SU-DHL-6 (cell line): ENCODE results near the gene BCAN.

Experiments used
- H2AFZ ChIP-seq: fragments of 200-600 bp; sonication (generic); 2 replicates; pipeline ENCODE4 v1.6.1; 2014; ENCODE audit warnings: low read depth, mild to moderate bottlenecking, moderate library complexity, mixed read lengths, antibody characterized with exemption, low read length; ENCODE audit not compliant: severe bottlenecking
- H3F3A ChIP-seq: fragments of 200-600 bp; shearing (Covaris generic); 2 replicates; pipeline ENCODE4 v1.6.0; 2016; ENCODE audit warnings: antibody characterized with exemption, mild to moderate bottlenecking; ENCODE audit not compliant: insufficient read depth
- H3K27ac ChIP-seq: fragments of 200-600 bp; sonication (generic); 2 replicates; pipeline ENCODE4 v1.5.1; 2016; ENCODE audit warnings: low read depth, mild to moderate bottlenecking, low read length, moderate library complexity, mixed read lengths
- H3K27me3 ChIP-seq: fragments of 200-600 bp; sonication (generic), shearing (Covaris generic); 2 replicates; pipeline ENCODE4 v1.6.0; 2014; ENCODE audit warnings: mild to moderate bottlenecking, low read length
- H3K36me3 ChIP-seq: fragments of 200-600 bp; sonication (generic); 2 replicates; pipeline ENCODE4 v1.6.1; 2014; ENCODE audit warnings: mild to moderate bottlenecking, low read length, mixed read lengths
- H3K4me2 ChIP-seq: fragments of 300-600, 200-600 bp; shearing (Covaris generic), sonication (generic); 2 replicates; pipeline ENCODE4 v1.6.0; 2014; ENCODE audit warnings: low read length, low read depth, mild to moderate bottlenecking; ENCODE audit not compliant: poor library complexity, severe bottlenecking
- H3K4me3 ChIP-seq: fragments of 200-600 bp; sonication (generic); 2 replicates; pipeline ENCODE4 v1.5.1; 2014; ENCODE audit warnings: antibody characterized with exemption, low read length, mild to moderate bottlenecking, mixed read lengths; ENCODE audit not compliant: insufficient read depth, poor library complexity, severe bottlenecking
- H3K79me2 ChIP-seq: fragments of 200-600 bp; sonication (generic); 2 replicates; pipeline ENCODE4 v1.6.1; 2014; ENCODE audit warnings: mild to moderate bottlenecking, low read length, moderate library complexity; ENCODE audit not compliant: insufficient read depth
- H3K9ac ChIP-seq: fragments of 200-600 bp; sonication (generic); 2 replicates; pipeline ENCODE4 v1.7.0; 2014; ENCODE audit warnings: mild to moderate bottlenecking, low read length
- H3K9me2 ChIP-seq: fragments of 200-600 bp; sonication (generic); replicated peaks from 2 replicates; pipeline ENCODE4 v1.6.1; 2014; ENCODE audit warnings: low read length; ENCODE audit not compliant: insufficient read depth
- H3K9me3 ChIP-seq: fragments of 200-600 bp; sonication (generic); 2 replicates; pipeline ENCODE4 v1.6.1; 2014; ENCODE audit warnings: low read length, mixed read lengths; ENCODE audit not compliant: insufficient read depth
- H4K20me1 ChIP-seq: fragments of 200-600 bp; sonication (generic); 2 replicates; pipeline ENCODE4 v1.6.1; 2014; ENCODE audit warnings: low read depth, mild to moderate bottlenecking, antibody characterized with exemption, low read length, moderate library complexity, mixed read lengths
- CTCF ChIP-seq: fragments of 200-600 bp; sonication (generic); IDR thresholded peaks from one replicate; pipeline ENCODE4 v1.5.1; 2017; ENCODE audit warnings: antibody characterized with exemption, mild to moderate bottlenecking, low read length, moderate library complexity; ENCODE audit not compliant: insufficient read depth, poor library complexity, severe bottlenecking
- EZH2phosphoT487 ChIP-seq: fragments of 200-600 bp; sonication (generic), shearing (Covaris generic); conservative IDR thresholded peaks from 2 replicates; pipeline ENCODE4 v1.6.1; 2018; ENCODE audit warnings: mild to moderate bottlenecking, antibody characterized with exemption, low read length, moderate library complexity, mixed read lengths

The BCAN gene

GRCh38 chr1:156682166-156682890 is 40.4 kb downstream of the BCAN start:
- Histone ChIP-seq H2AFZ (no peak overlapping the region), H3K9ac (no peak overlapping the region), H3K9me2 (no peaks in the 10 kb centered on the region), H3K4me2 (no peak overlapping the region), H3K79me2 (no peaks in the 10 kb centered on the region), H3K9me3 (no peaks in the 10 kb centered on the region), H3K27me3 (no peaks in the 10 kb centered on the region), H3K36me3 (no peaks in the 10 kb centered on the region), H3F3A (no peaks in the 10 kb centered on the region), H3K27ac (no peak overlapping the region), H4K20me1 (no peaks in the 10 kb centered on the region), H3K4me3 (no peak overlapping the region)
- TF ChIP-seq CTCF (no peak), EZH2phosphoT487 (no peak)

GRCh38 chr1:156684227-156684782 is 42.4 kb downstream of the BCAN start:
- Histone ChIP-seq H3K9ac (no peak overlapping the region), H3K9me3 (no peaks in the 10 kb centered on the region), H2AFZ (no peak overlapping the region), H3K79me2 (no peaks in the 10 kb centered on the region), H3K36me3 (no peaks in the 10 kb centered on the region), H3F3A (no peaks in the 10 kb centered on the region), H3K4me2 (no peak overlapping the region), H3K9me2 (no peaks in the 10 kb centered on the region), H3K4me3 (no peak overlapping the region), H4K20me1 (no peaks in the 10 kb centered on the region), H3K27ac (no peak overlapping the region), H3K27me3 (no peaks in the 10 kb centered on the region)
- TF ChIP-seq CTCF (no peak), EZH2phosphoT487 (no peak)

GRCh38 chr1:156689035-156689952 is 47.4 kb downstream of the BCAN start:
- H2AFZ ChIP-seq, result no peak overlapping the region
- H3K9ac ChIP-seq, result no peak overlapping the region
- no peak overlapping the region for H3K27ac ChIP-seq

More at GRCh38 chr1:156689035-156689952, 47.4 kb downstream of the BCAN start:
- Histone ChIP-seq H3K27me3 (no peaks in the 10 kb centered on the region), H3F3A (no peaks in the 10 kb centered on the region), H4K20me1 (no peaks in the 10 kb centered on the region), H3K4me3 (no peak overlapping the region), H3K9me3 (no peaks in the 10 kb centered on the region), H3K79me2 (no peaks in the 10 kb centered on the region), H3K36me3 (no peaks in the 10 kb centered on the region), H3K4me2 (peak overlapping the region; percentile 36), H3K9me2 (no peaks in the 10 kb centered on the region)
- TF ChIP-seq CTCF, result peak; percentile 48
- TF ChIP-seq EZH2phosphoT487, result peak; percentile 96
